HFFc6 (cell line): ENCODE measurements around the gene XPNPEP1. TPM values are rescaled to one million over a fixed set of nuclear protein-coding genes. Genes with fewer than 3 reads are reported as not detected.

Experiments used
- DNase-seq: peaks from one replicate; pipeline ENCODE4 v3.0.0-alpha.2; 2018
- H3K27ac Mint-ChIP-seq: 2 replicates; pipeline ENCODE4 v1.8.0; 2020; ENCODE audit warnings: mild to moderate bottlenecking, mixed read lengths
- H3K27me3 Mint-ChIP-seq: 2 replicates; pipeline ENCODE4 v1.8.0; 2021; ENCODE audit warnings: mild to moderate bottlenecking, moderate library complexity, mixed read lengths; ENCODE audit not compliant: insufficient read depth
- H3K36me3 Mint-ChIP-seq: 2 replicates; pipeline ENCODE4 v1.8.0; 2021; ENCODE audit warnings: low read depth, mixed read lengths
- H3K4me1 Mint-ChIP-seq: 2 replicates; pipeline ENCODE4 v1.8.0; 2020; ENCODE audit warnings: low read depth, mixed read lengths
- H3K4me3 Mint-ChIP-seq: 2 replicates; pipeline ENCODE4 v1.8.0; 2020; ENCODE audit warnings: mild to moderate bottlenecking, moderate library complexity, mixed read lengths
- H3K9me3 Mint-ChIP-seq: 2 replicates; pipeline ENCODE4 v1.8.0; 2020; ENCODE audit warnings: mild to moderate bottlenecking, mixed read lengths
- total RNA-seq, 6 experiments: library from RNA; stranded (reverse); fragmentation: NEBNext Ultra II Directional; extraction: Animal tissue kit (Norgen Biotek cat#: 25700); gene quantifications; 2 replicates in 1 of 6; 3 replicates in 5 of 6; pipeline ENCODE4 v1.2.3, GENCODE V29; 2021
- TF ChIP-seq, protein P1 (sequence below): fragments of 200-600 bp; sonication (generic); IDR thresholded peaks from 2 replicates; pipeline ENCODE4 v1.5.0; 2021; ENCODE audit warnings: antibody characterized with exemption, mild to moderate bottlenecking

The XPNPEP1 gene
- total RNA-seq, 6 experiments from 2014 or later = 54.1 to 62.7 (median 58.9) TPM

DNA sequence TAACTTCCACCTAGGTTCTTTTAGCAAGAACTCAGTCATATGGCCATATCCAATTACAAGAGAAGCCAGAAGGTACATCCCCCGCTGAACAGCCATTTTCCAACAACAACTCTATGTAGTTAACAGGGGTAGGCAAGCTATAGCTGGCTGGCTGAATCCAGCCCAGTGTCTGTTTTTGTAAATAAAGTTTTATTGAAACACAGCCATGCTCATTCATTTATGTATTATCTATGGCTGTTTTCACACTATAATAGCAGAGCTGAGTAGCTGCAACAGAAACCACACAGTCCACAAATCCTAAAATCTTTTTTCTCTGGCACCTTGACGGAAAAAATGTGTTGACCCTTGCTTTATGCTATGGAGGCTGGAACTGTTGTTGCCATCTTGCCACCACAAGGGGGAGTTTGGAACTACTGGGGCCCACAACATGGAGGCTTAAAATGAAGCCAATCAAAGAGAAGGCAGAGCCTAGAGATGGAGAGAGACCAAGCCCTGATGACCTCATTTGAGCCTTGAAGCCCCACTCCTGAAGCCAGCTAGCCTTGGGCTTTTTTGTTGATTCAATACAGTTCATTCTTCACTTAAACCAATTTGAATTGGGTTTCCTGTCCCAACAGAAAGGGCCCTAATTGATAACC is 33.3 kb upstream of the XPNPEP1 start:
- H3K4me1 Mint-ChIP-seq = peaks cover 14% of the 10 kb centered on the region
- H3K4me3 Mint-ChIP-seq = no peak overlapping the region
- H3K27ac Mint-ChIP-seq = no peak overlapping the region
- H3K27me3 Mint-ChIP-seq = no peaks in the 10 kb centered on the region
- TF ChIP-seq, protein P1, sequence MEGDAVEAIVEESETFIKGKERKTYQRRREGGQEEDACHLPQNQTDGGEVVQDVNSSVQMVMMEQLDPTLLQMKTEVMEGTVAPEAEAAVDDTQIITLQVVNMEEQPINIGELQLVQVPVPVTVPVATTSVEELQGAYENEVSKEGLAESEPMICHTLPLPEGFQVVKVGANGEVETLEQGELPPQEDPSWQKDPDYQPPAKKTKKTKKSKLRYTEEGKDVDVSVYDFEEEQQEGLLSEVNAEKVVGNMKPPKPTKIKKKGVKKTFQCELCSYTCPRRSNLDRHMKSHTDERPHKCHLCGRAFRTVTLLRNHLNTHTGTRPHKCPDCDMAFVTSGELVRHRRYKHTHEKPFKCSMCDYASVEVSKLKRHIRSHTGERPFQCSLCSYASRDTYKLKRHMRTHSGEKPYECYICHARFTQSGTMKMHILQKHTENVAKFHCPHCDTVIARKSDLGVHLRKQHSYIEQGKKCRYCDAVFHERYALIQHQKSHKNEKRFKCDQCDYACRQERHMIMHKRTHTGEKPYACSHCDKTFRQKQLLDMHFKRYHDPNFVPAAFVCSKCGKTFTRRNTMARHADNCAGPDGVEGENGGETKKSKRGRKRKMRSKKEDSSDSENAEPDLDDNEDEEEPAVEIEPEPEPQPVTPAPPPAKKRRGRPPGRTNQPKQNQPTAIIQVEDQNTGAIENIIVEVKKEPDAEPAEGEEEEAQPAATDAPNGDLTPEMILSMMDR = peak; percentile 86
- H3K9me3 Mint-ChIP-seq = no peaks in the 10 kb centered on the region
- no peaks in the 10 kb centered on the region for H3K36me3 Mint-ChIP-seq
- DNase-seq = peak; percentile 51

DNA sequence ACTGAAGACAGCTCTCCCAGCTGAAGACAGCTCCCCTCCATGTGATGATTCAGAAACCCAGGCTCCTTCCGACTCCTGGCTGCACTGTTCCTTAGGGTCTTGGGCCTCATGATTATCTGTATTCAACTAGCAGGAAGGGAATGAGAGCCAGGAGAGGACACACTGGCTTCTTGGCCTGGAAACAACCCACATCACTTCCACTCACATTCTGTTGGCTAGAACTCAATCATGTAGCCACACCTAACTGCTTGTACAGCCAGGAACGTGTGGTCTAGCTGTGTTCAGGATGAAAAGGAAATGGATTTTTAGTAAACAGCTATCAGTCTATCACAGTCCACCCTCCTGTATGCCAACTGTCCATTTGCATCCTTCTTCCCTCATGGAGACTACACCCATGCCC is 30.5 kb upstream of the XPNPEP1 start:
- H3K4me3 Mint-ChIP-seq = no peak overlapping the region
- DNase-seq = no peak
- H3K27ac Mint-ChIP-seq = no peak overlapping the region
- no peaks in the 10 kb centered on the region for H3K36me3 Mint-ChIP-seq
- TF ChIP-seq, protein P1 = no peak
- peaks cover 7% of the 10 kb centered on the region for H3K4me1 Mint-ChIP-seq
- no peaks in the 10 kb centered on the region for H3K27me3 Mint-ChIP-seq
- H3K9me3 Mint-ChIP-seq = no peaks in the 10 kb centered on the region

DNA sequence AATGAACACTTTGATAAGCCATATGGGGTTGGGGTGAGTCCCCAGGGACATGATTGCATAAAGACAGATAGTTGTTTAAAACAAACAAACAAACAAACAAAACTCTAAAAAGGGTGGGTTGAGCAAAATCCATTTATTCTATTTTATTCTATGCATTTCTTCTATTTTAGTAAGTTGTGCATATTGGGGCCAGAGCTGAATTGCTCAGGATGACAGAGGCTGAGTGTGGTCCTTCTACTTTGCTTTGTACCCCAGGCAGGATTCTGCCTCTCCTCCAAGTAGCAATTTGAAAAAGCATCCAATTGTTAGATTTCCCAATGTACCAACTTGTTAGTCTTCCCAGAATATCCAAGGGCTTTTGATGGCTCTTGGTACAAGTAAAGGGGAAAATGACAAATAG is 29.2 kb upstream of the XPNPEP1 start:
- no peak for DNase-seq
- Mint-ChIP-seq H3K4me3 (no peak overlapping the region), H3K4me1 (peaks cover 7% of the 10 kb centered on the region), H3K27me3 (no peaks in the 10 kb centered on the region), H3K36me3 (no peaks in the 10 kb centered on the region), H3K9me3 (no peaks in the 10 kb centered on the region), H3K27ac (no peak overlapping the region)
- TF ChIP-seq, protein P1 = no peak

DNA sequence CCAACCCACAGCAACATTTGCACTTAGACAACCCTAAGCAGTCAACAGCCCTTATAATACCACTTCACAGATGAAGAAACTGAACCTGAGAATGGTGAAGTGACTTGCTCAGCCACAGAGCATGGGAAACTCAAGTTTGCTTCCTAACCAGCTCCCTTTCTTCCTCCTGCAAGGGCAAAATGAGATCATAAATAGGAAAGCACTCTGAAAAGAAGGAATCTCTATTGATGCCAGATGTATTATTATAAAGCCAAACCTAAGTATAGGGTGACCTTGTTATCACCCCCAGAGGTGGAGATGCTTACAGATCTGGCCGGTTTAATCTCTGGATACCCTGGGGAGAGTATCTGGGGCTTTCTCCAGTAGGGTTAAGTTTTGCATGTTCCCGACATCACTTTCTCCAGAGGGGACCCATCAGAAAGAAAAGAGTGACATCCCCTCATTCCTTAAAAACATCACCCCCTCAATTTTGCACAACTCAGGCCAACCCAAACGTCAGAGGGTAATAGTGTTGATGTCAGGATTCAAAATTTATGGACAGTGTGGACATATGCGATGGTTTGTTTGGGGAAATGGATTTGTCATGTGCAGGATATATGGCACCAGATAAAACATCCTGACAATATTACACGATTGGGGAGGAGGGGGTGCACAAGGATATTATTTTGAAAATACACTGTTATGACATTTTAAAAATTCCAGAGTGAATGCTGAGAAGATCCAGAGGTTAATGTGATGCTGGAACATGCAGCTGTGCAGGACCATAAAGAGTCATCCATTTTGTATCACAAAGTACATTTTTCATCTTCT is 24.0 kb upstream of the XPNPEP1 start:
- no peak for DNase-seq
- Mint-ChIP-seq H3K4me1 (no peaks in the 10 kb centered on the region), H3K27ac (no peak overlapping the region), H3K36me3 (no peaks in the 10 kb centered on the region), H3K27me3 (peaks cover 4% of the 10 kb centered on the region), H3K4me3 (no peak overlapping the region), H3K9me3 (no peaks in the 10 kb centered on the region)
- TF ChIP-seq, protein P1 = no peak

DNA sequence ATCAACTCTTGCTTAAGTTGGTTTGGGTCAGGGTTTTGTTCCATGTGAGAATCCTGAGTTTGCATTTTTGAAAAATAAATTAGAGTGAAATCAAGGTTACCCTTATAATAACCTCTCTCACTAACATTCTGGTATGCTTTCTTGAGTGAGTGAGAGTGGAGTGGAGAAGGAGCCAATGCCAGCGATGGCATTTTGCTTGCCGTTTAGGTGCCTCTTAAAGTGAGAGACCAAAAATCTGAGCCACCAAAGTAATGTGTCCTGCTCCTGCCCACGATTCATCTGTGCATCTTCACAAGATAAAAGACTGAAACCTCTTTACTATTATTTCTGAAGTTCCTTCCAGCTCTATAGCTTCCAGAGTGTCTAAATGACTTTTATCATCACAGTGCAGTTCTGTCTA is 23.4 kb upstream of the XPNPEP1 start:
- peaks cover 4% of the 10 kb centered on the region for H3K27me3 Mint-ChIP-seq
- no peaks in the 10 kb centered on the region for H3K36me3 Mint-ChIP-seq
- no peaks in the 10 kb centered on the region for H3K9me3 Mint-ChIP-seq
- no peak overlapping the region for H3K27ac Mint-ChIP-seq
- no peak overlapping the region for H3K4me3 Mint-ChIP-seq
- H3K4me1 Mint-ChIP-seq = no peaks in the 10 kb centered on the region
- TF ChIP-seq, protein P1 = no peak
- no peak for DNase-seq
